Psoas muscle (tissue), 8 donors: ENCODE measurements around the gene MAN2A1. TPM values are rescaled to one million over a fixed set of nuclear protein-coding genes. Genes with fewer than 3 reads are reported as not detected.

Experiments
- ATAC-seq, 4 donors: fragments of 200-7000 bp; cut with Tn5 transposase; one replicate each; pipeline ENCODE4 v1.9.1; 2020; ENCODE audit warnings: moderate library complexity in 3 of 4, mild to moderate bottlenecking in 2 of 4
- DNase-seq, 2 donors: peaks; one replicate each; pipeline ENCODE4 v3.0.0-alpha.2; 2020
- H3K27ac ChIP-seq: fragments of 200-600 bp; one replicate; pipeline ENCODE4 v1.8.0; 2022
- H3K27me3 ChIP-seq, 3 donors: fragments of 200-600 bp in 1 of 3; one replicate each; pipeline versions ENCODE4 v1.6.1 to v1.8.0; 2013 to 2022; ENCODE audit warnings: low read length in 2 of 3, mild to moderate bottlenecking in 2 of 3, moderate library complexity in 1 of 3; ENCODE audit not compliant: insufficient read depth in 3 of 3
- H3K36me3 ChIP-seq, 2 donors: fragments of 200-600 bp in 1 of 2; one replicate each; pipeline versions ENCODE4 v1.6.1 to v1.8.0; 2013 to 2022; ENCODE audit warnings: low read depth in 1 of 2, mild to moderate bottlenecking in 1 of 2, moderate library complexity in 1 of 2; ENCODE audit not compliant: insufficient read depth in 1 of 2
- H3K4me1 ChIP-seq: fragments of 200-600 bp; one replicate; pipeline ENCODE4 v1.8.0; 2022
- H3K4me3 ChIP-seq: fragments of 200-600 bp; one replicate; pipeline ENCODE4 v1.8.0; 2022; ENCODE audit warnings: mild to moderate bottlenecking
- H3K9me3 ChIP-seq: fragments of 200-600 bp; one replicate; pipeline ENCODE4 v1.8.0; 2022
- WGBS, 3 donors: extraction: QIAGEN DNeasy Blood & Tissue Kit; methylation state at CpG; one replicate each; pipeline versions ENCODE4 v1.1.6 to v1.1.7; 2013; 5-methylcytosine and 5-hydroxymethylcytosine counted together
- intact Hi-C, 2 donors: fragments of 100-400 bp; cut with DNase I; formaldehyde crosslinking; loops; one replicate each; pipeline versions ENCODE4 v1.11.0 to v1.14.2; 2022
- polyA plus RNA-seq, 3 donors: library from polyadenylated mRNA; stranded (reverse); fragments of 200-250 nt; gene quantifications; one replicate each; pipeline ENCODE4 v1.2.3, GENCODE V29; 2013
- total RNA-seq, 4 donors: library from RNA; stranded (reverse); fragmentation: NEBNext Ultra II Directional in 2 of 4; extraction: Animal tissue kit (Norgen Biotek cat#: 25700) in 2 of 4; gene quantifications; one replicate each; pipeline versions ENCODE4 v1.2.1 to v1.2.4, GENCODE V29; 2021 to 2023
- TF ChIP-seq, protein P1 (sequence below): fragments of 200-600 bp; IDR thresholded peaks from one replicate; pipeline ENCODE4 v1.8.0; 2022; ENCODE audit warnings: antibody characterized with exemption
- donor health status: healthy with polysubstance abuse.
- donor health status: DM: no; HTN: no; CAD: no; lungs with moderate emphysema.
- donor health status: Bipolar disorder and iron deficiency.
- donor health status: healthy.
- donor health status: DM: yes; HTN: yes; CAD: no.
- donor health status: DM: no; HTN: no; CAD: no.
- donor health status: DM: no; HTN: no; CAD: no.
- donor health status: DM: yes; HTN: yes; CAD: no.

Gene MAN2A1
- total and polyA plus RNA-seq, 7 donors, result 4.2 to 18.3 (median 12.8) TPM

DNA sequence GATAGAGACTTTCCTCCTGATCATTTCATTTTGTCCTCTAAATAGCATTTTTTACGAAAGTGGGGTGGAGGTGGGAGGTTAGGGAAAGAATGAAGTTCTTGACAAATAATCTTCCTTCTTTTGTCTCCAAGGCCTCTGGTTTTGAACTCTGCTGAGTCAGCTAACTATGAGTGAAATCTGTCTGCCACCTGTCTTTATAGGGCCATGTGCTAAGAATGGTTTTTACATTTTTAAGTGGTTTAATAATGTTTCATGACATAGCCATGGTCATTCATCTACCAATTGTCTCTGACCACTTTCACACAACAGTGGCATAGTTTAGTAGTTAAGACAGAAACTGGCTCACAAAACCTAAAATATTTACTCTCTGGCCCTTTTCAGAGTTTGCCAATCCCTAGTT is 7.6 kb downstream of the MAN2A1 start:
- H3K27ac ChIP-seq, result no peak overlapping the region
- intact Hi-C loops, result loop anchor here in 1 of 2 donors (10.0 kb wide), 1 partner anchor 57 kb away; no protein-coding TSS in a partner anchor
- no peak for ATAC-seq
- peaks cover 69% of the 10 kb centered on the region for H3K4me1 ChIP-seq
- TF ChIP-seq, protein P1, sequence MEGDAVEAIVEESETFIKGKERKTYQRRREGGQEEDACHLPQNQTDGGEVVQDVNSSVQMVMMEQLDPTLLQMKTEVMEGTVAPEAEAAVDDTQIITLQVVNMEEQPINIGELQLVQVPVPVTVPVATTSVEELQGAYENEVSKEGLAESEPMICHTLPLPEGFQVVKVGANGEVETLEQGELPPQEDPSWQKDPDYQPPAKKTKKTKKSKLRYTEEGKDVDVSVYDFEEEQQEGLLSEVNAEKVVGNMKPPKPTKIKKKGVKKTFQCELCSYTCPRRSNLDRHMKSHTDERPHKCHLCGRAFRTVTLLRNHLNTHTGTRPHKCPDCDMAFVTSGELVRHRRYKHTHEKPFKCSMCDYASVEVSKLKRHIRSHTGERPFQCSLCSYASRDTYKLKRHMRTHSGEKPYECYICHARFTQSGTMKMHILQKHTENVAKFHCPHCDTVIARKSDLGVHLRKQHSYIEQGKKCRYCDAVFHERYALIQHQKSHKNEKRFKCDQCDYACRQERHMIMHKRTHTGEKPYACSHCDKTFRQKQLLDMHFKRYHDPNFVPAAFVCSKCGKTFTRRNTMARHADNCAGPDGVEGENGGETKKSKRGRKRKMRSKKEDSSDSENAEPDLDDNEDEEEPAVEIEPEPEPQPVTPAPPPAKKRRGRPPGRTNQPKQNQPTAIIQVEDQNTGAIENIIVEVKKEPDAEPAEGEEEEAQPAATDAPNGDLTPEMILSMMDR, result no peak
- no peak overlapping the region for H3K4me3 ChIP-seq
- no peaks in the 10 kb centered on the region for H3K9me3 ChIP-seq
- no peak for DNase-seq
- 58 to 82% (median 59%) methylated on average over 1 of the region's 1 CpG for WGBS, 3 donors
- H3K36me3 ChIP-seq, result no peaks in the 10 kb centered on the region
- H3K27me3 ChIP-seq, result no peaks in the 10 kb centered on the region

DNA sequence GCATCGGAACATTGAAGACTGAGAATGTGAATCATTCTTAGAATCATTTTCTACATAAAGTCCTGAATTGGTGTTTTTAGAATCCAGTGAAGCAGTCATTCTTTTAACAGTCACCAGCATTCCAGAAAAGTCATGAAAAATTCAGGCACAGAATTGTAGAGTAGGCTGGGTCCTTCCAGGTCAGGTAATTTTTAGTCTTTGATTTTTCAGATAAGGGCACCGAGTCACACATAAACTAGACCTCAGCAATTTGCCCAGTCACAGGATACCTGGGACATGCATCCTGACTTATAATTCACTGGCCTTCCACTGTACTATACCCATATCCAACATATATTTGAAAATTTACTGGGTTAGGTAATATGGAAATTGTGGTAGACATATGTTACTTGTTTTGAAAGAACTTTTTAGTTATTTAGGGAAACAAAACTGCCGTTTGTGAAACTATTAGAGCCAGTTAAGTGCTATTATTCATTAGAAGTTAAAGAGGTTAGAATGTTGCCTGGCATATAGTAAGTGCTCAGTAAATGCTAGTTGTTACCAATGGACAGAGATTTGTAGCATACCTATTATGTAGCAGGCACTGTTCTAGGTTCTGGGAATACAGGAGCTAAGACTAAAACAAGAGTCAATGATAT is 10.9 kb downstream of the MAN2A1 start:
- TF ChIP-seq, protein P1, result no peak
- no peak overlapping the region for H3K27ac ChIP-seq
- no peak overlapping the region for H3K4me3 ChIP-seq
- intact Hi-C loops, result no loop called here
- no peaks in the 10 kb centered on the region for H3K36me3 ChIP-seq
- H3K27me3 ChIP-seq, result no peaks in the 10 kb centered on the region
- H3K9me3 ChIP-seq, result no peaks in the 10 kb centered on the region
- DNase-seq (no peak), ATAC-seq (no peak)
- H3K4me1 ChIP-seq, result peaks cover 70% of the 10 kb centered on the region
- 89 to 97% (median 89%) methylated on average over 3 of the region's 3 CpGs for WGBS, 3 donors

DNA sequence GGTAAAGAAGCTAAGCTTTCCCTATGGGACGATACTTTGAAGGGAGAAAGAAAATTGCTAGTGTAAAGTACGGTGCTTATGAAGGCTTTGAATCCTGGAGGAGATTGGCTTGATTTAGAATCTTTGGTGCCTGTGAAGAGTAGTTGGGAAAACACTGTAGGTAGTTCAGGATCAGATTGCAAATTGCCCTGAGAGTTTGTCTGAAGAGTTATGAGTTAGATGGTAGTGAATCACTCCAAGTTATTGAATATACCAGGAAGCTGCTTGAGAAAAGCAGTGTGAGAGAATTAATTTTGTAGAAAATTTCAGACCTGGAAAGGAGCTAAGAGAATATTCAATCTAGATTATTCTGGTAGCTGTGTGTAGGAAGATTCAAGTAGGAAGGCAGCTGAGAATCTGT is 11.5 kb downstream of the MAN2A1 start:
- WGBS, 3 donors, result 66 to 86% (median 71%) methylated on average over 2 of the region's 2 CpGs
- TF ChIP-seq, protein P1, result no peak
- Histone ChIP-seq H3K27ac (peak overlapping the region; percentile 10), H3K4me3 (no peak overlapping the region), H3K36me3 (no peaks in the 10 kb centered on the region), H3K4me1 (peaks cover 70% of the 10 kb centered on the region), H3K9me3 (no peaks in the 10 kb centered on the region), H3K27me3 (no peaks in the 10 kb centered on the region)
- intact Hi-C loops, result no loop called here
- no peak for DNase-seq
- no peak for ATAC-seq

DNA sequence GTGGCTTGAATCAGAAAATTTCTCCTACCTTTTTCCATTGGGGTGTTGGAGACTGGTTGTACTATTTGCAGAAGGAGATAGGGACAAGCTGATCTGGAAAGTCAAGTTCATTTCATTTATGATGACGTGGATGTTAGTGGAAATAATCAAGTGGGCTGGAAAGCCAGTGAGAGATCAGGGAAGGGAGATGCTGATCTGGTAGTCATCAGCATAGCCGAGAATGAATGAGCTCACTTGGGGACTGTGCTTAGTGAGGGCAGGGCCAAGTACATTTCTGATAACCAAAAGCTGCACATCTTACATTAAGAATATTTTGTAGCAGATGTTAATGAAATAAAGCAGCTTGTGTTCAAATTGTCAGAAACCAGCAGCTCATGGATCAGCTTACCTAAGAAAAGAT is 12.1 kb downstream of the MAN2A1 start:
- 41 to 71% (median 52%) methylated on average over 2 of the region's 2 CpGs for WGBS, 3 donors
- peak overlapping the region; percentile 10 for H3K27ac ChIP-seq
- H3K9me3 ChIP-seq, result no peaks in the 10 kb centered on the region
- H3K36me3 ChIP-seq, result no peaks in the 10 kb centered on the region
- intact Hi-C loops, result no loop called here
- no peak for DNase-seq
- ATAC-seq, result peak in 2 of 4 donors; percentile 23 to 43
- no peak overlapping the region for H3K4me3 ChIP-seq
- peaks cover 69% of the 10 kb centered on the region for H3K4me1 ChIP-seq
- H3K27me3 ChIP-seq, result no peaks in the 10 kb centered on the region
- TF ChIP-seq, protein P1, result no peak

DNA sequence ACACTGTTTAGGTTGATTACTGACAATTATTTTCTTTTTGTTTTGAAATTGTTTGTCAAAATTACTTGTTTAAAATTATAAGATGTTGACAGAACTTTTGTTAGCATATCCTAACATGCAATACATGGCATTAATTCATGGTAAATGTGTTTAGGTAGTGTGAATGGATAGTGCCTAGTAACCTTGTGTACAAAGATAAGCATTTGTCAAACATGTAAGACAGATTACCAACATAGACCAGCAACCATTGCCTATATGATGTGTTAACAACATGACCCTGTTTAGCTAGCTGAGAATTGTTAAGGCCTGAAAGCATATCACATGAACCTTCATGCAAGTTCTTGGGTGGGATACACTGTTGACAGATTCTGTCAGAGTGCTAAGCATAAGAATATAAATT is 13.4 kb downstream of the MAN2A1 start:
- intact Hi-C loops, result no loop called here
- TF ChIP-seq, protein P1, result no peak
- Histone ChIP-seq H3K4me1 (peaks cover 57% of the 10 kb centered on the region), H3K27me3 (no peaks in the 10 kb centered on the region), H3K27ac (no peak overlapping the region), H3K4me3 (no peak overlapping the region), H3K9me3 (no peaks in the 10 kb centered on the region), H3K36me3 (no peaks in the 10 kb centered on the region)
- DNase-seq (no peak), ATAC-seq (no peak)
